WTC11 (cell line): ENCODE measurements around the gene GPR17. TPM values are rescaled to one million over a fixed set of nuclear protein-coding genes. Genes with fewer than 3 reads are reported as not detected.

Experiments
- ATAC-seq: fragments of 200-7000 bp; cut with Tn5 transposase; 2 replicates; pipeline ENCODE4 v1.10.0; 2021; ENCODE audit warnings: mild to moderate bottlenecking, moderate library complexity
- CTCF ChIA-PET: fragments of 300-600 bp; sonication (Branson Sonifier 250); formaldehyde crosslinking; loops from one replicate; lab custom pipeline; 2021; ENCODE audit warnings: antibody characterized with exemption; lab: Charles Lee
- POLR2A ChIA-PET: fragments of 350-600 bp; sonication (Branson Sonifier 250); formaldehyde crosslinking; loops from one replicate; lab custom pipeline; 2021; ENCODE audit warnings: antibody characterized with exemption; lab: Charles Lee
- DNase-seq: peaks from one replicate; pipeline ENCODE4 v3.0.0; 2021; ENCODE audit warnings: low spot score
- H3K27ac Mint-ChIP-seq: 2 replicates; pipeline ENCODE4 v1.8.0; 2021; ENCODE audit warnings: mixed read lengths
- H3K27me3 Mint-ChIP-seq: 2 replicates; pipeline ENCODE4 v1.8.0; 2021; ENCODE audit warnings: low read depth, mild to moderate bottlenecking, moderate library complexity, mixed read lengths
- H3K36me3 Mint-ChIP-seq: 2 replicates; pipeline ENCODE4 v1.8.0; 2021; ENCODE audit warnings: mixed read lengths
- H3K4me1 Mint-ChIP-seq: 2 replicates; pipeline ENCODE4 v1.8.0; 2022; ENCODE audit warnings: mixed read lengths
- H3K4me3 Mint-ChIP-seq: 2 replicates; pipeline ENCODE4 v1.8.0; 2021; ENCODE audit warnings: mild to moderate bottlenecking, moderate library complexity, mixed read lengths
- H3K9me3 Mint-ChIP-seq: 2 replicates; pipeline ENCODE4 v1.8.0; 2021; ENCODE audit warnings: mixed read lengths
- E2F5 ChIP-seq: sonication (generic); formaldehyde crosslinking; IDR thresholded peaks from 2 replicates; pipeline ENCODE4 v1.8.1; 2022; ENCODE audit warnings: mild to moderate bottlenecking, moderate library complexity, missing genetic modification reagents
- ELF4 ChIP-seq: sonication (generic); formaldehyde crosslinking; IDR thresholded peaks from 2 replicates; pipeline ENCODE4 v1.8.1; 2022; ENCODE audit warnings: low read depth, mild to moderate bottlenecking, moderate library complexity, missing genetic modification reagents
- EMX1 ChIP-seq: fragments of 250-450 bp; sonication (Bioruptor Pico); IDR thresholded peaks from 2 replicates; pipeline ENCODE4 v1.8.0; 2021; ENCODE audit warnings: mild to moderate bottlenecking
- FOXK1 ChIP-seq: sonication (generic); formaldehyde crosslinking; IDR thresholded peaks from 2 replicates; pipeline ENCODE4 v1.8.0; 2022; ENCODE audit warnings: mild to moderate bottlenecking, moderate library complexity, missing genetic modification reagents
- HMGA2 ChIP-seq: fragments of 250-450 bp; sonication (Bioruptor Pico); IDR thresholded peaks from 2 replicates; pipeline ENCODE4 v1.4.0; 2021; ENCODE audit warnings: mild to moderate bottlenecking, moderate library complexity
- JAZF1 ChIP-seq: fragments of 250-450 bp; sonication (Bioruptor Pico); IDR thresholded peaks from 2 replicates; pipeline ENCODE4 v1.9.0; 2021; ENCODE audit warnings: moderate library complexity, mild to moderate bottlenecking, inconsistent platforms
- MLX ChIP-seq: sonication (generic); formaldehyde crosslinking; IDR thresholded peaks from 2 replicates; pipeline ENCODE4 v1.8.1; 2023; ENCODE audit warnings: mild to moderate bottlenecking, missing genetic modification reagents, moderate library complexity
- NFATC4 ChIP-seq: fragments of 250-450 bp; sonication (Bioruptor Pico); IDR thresholded peaks from 2 replicates; pipeline ENCODE4 v1.9.0; 2021; ENCODE audit warnings: mild to moderate bottlenecking
- NFE2L1 ChIP-seq: sonication (generic); formaldehyde crosslinking; IDR thresholded peaks from 2 replicates; pipeline ENCODE4 v1.8.1; 2023; ENCODE audit warnings: missing genetic modification reagents
- NR1H2 ChIP-seq: sonication (generic); formaldehyde crosslinking; IDR thresholded peaks from 2 replicates; pipeline ENCODE4 v1.9.0; 2021; ENCODE audit warnings: mild to moderate bottlenecking, moderate library complexity, missing genetic modification reagents
- PREB ChIP-seq: sonication (generic); formaldehyde crosslinking; IDR thresholded peaks from 2 replicates; pipeline ENCODE4 v1.8.1; 2022; ENCODE audit warnings: mild to moderate bottlenecking, missing genetic modification reagents, moderate library complexity, borderline replicate concordance
- RELA ChIP-seq: sonication (generic); formaldehyde crosslinking; IDR thresholded peaks from 2 replicates; pipeline ENCODE4 v1.8.1; 2022; ENCODE audit warnings: missing genetic modification reagents, mild to moderate bottlenecking, borderline replicate concordance
- TEAD4 ChIP-seq: sonication (generic); formaldehyde crosslinking; IDR thresholded peaks from 2 replicates; pipeline ENCODE4 v1.8.0; 2022; ENCODE audit warnings: mild to moderate bottlenecking, missing genetic modification reagents
- ZMAT4 ChIP-seq: fragments of 250-450 bp; sonication (Bioruptor Pico); IDR thresholded peaks from 2 replicates; pipeline ENCODE4 v1.9.0; 2021; ENCODE audit warnings: mild to moderate bottlenecking
- ZNF121 ChIP-seq: sonication (generic); formaldehyde crosslinking; IDR thresholded peaks from 2 replicates; pipeline ENCODE4 v1.8.0; 2023; ENCODE audit warnings: missing genetic modification reagents
- ZNF263 ChIP-seq: sonication (generic); formaldehyde crosslinking; IDR thresholded peaks from 2 replicates; pipeline ENCODE4 v1.8.1; 2022; ENCODE audit warnings: low read depth, mild to moderate bottlenecking, moderate library complexity, missing genetic modification reagents
- ZNF317 ChIP-seq: sonication (generic); formaldehyde crosslinking; IDR thresholded peaks from 2 replicates; pipeline ENCODE4 v1.8.1; 2023; ENCODE audit warnings: low read depth, mild to moderate bottlenecking, moderate library complexity, missing genetic modification reagents, borderline replicate concordance
- ZNF396 ChIP-seq: fragments of 250-450 bp; sonication (Bioruptor Pico); IDR thresholded peaks from 2 replicates; pipeline ENCODE4 v1.8.0; 2021; ENCODE audit warnings: mild to moderate bottlenecking, moderate library complexity, borderline replicate concordance
- ZNF425 ChIP-seq: fragments of 250-450 bp; sonication (Bioruptor Pico); conservative IDR thresholded peaks from 2 replicates; pipeline ENCODE4 v1.9.0; 2021; ENCODE audit warnings: mild to moderate bottlenecking
- total RNA-seq: library from RNA; stranded (reverse); gene quantifications from 3 replicates; pipeline ENCODE4 v1.2.3, GENCODE V29; 2021

GPR17 gene
- total RNA-seq, 1 experiment from 2014 or later: not detected

- TF ChIP-seq E2F5 (CRISPR knock-in tag): no peak
- TF ChIP-seq ZNF263: no peak
Measured at GRCh38 chr2:127656569-127657231, 10.7 kb downstream of the GPR17 start (continued).

- Mint-ChIP-seq H3K27me3 (no peaks in the 10 kb centered on the region; the same call in 1 of the 2 replicates), H3K4me3 (no peak overlapping the region), H3K27ac (no peak overlapping the region), H3K4me1 (no peaks in the 10 kb centered on the region; the same call in 1 of the 2 replicates), H3K9me3 (peaks cover 9% of the 10 kb centered on the region), H3K36me3 (no peaks in the 10 kb centered on the region)
- TF ChIP-seq NR1H2 (CRISPR knock-in tag) (no peak), JAZF1 (CRISPR knock-in tag) (no peak), HMGA2 (CRISPR knock-in tag) (no peak), EMX1 (CRISPR knock-in tag) (no peak), PREB (CRISPR knock-in tag) (no peak), MLX (CRISPR knock-in tag) (no peak), NFE2L1 (CRISPR knock-in tag) (no peak), FOXK1 (no peak)
- ChIA-PET CTCF (interaction anchor here (1.2 kb wide), 1 partner anchor 66 kb away, joined by 4 read pairs; no protein-coding TSS in a partner anchor), POLR2A (no interaction called here)
- ATAC-seq (no peak), DNase-seq (no peak)
Measured at GRCh38 chr2:127657232-127657595, 11.3 kb downstream of the GPR17 start.

- no peaks in the 10 kb centered on the region; the same call in 1 of the 2 replicates for H3K4me1 Mint-ChIP-seq
- no peak for TF ChIP-seq TEAD4
- no peak for TF ChIP-seq ELF4 (CRISPR knock-in tag)
- no peak for TF ChIP-seq RELA
- TF ChIP-seq ZNF396 (CRISPR knock-in tag): no peak
- TF ChIP-seq ZMAT4 (CRISPR knock-in tag): no peak
- 0 out of 2 replicates have a peak, but pooled peaks have one; percentile 9 for TF ChIP-seq ZNF121 (CRISPR knock-in tag)
- no peak for TF ChIP-seq ZNF425
- no peak for TF ChIP-seq NFATC4 (CRISPR knock-in tag)
- no peak for TF ChIP-seq ZNF317 (CRISPR knock-in tag)
- TF ChIP-seq, all 79 proteins: peak for 1
- Mint-ChIP-seq H3K4me3 (no peak overlapping the region), H3K9me3 (peaks cover 9% of the 10 kb centered on the region), H3K27ac (no peak overlapping the region), H3K27me3 (peaks cover 3% of the 10 kb centered on the region), H3K36me3 (no peaks in the 10 kb centered on the region)
- POLR2A ChIA-PET: no interaction called here
- DNase-seq (no peak), ATAC-seq (no peak)
- CTCF ChIA-PET: no interaction called here
Measured at GRCh38 chr2:127658146-127658545, 12.2 kb downstream of the GPR17 start.
